CD4-positive, alpha-beta T cell treated with Interleukin-21 for 1 hour (primary cell): ENCODE results near the gene MAPK8IP1.

ENCODE experiments used
- DNase-seq: peaks from one replicate; pipeline ENCODE4 v3.0.0-alpha.2; 2020

The MAPK8IP1 gene

GRCh38 chr11:45927684-45928413 lies 42.4 kb downstream of the MAPK8IP1 start:
- no peak for DNase-seq

GRCh38 chr11:45928535-45929215 lies 43.2 kb downstream of the MAPK8IP1 start:
- no peak for DNase-seq

GRCh38 chr11:45929486-45930030 lies 44.1 kb downstream of the MAPK8IP1 start:
- DNase-seq = no peak

GRCh38 chr11:45930031-45930794 lies 44.8 kb downstream of the MAPK8IP1 start:
- DNase-seq = peak; percentile 56

GRCh38 chr11:45930951-45931570 lies 45.6 kb downstream of the MAPK8IP1 start:
- no peak for DNase-seq

GRCh38 chr11:45931739-45932138 lies 46.3 kb downstream of the MAPK8IP1 start:
- no peak for DNase-seq

GRCh38 chr11:45932217-45932616 lies 46.8 kb downstream of the MAPK8IP1 start:
- DNase-seq = no peak

GRCh38 chr11:45933131-45933831 lies 47.8 kb downstream of the MAPK8IP1 start:
- DNase-seq = peak; percentile 8

GRCh38 chr11:45933846-45934579 lies 48.6 kb downstream of the MAPK8IP1 start:
- no peak for DNase-seq

GRCh38 chr11:45934580-45935318 lies 49.3 kb downstream of the MAPK8IP1 start:
- no peak for DNase-seq

- no peak for DNase-seq
Observed at GRCh38 chr11:45935349-45936064, 50.1 kb downstream of the MAPK8IP1 start.

GRCh38 chr11:45936511-45937054 lies 51.1 kb downstream of the MAPK8IP1 start:
- DNase-seq = no peak

- DNase-seq = no peak
Observed at GRCh38 chr11:45937916-45938315, 52.5 kb downstream of the MAPK8IP1 start.

- no peak for DNase-seq
Observed at GRCh38 chr11:45939836-45940235, 54.4 kb downstream of the MAPK8IP1 start.

- no peak for DNase-seq
Observed at GRCh38 chr11:45941285-45941684, 55.8 kb downstream of the MAPK8IP1 start.

- DNase-seq = no peak
Observed at GRCh38 chr11:45942381-45942780, 56.9 kb downstream of the MAPK8IP1 start.

GRCh38 chr11:45945397-45945999 lies 60.0 kb downstream of the MAPK8IP1 start:
- no peak for DNase-seq

- no peak for DNase-seq
Observed at GRCh38 chr11:45947885-45948284, 62.4 kb downstream of the MAPK8IP1 start.

- no peak for DNase-seq
Observed at GRCh38 chr11:45948356-45948755, 62.9 kb downstream of the MAPK8IP1 start.
